ENCODE measurements around the gene ASXL1.

ASXL1 gene

DNA sequence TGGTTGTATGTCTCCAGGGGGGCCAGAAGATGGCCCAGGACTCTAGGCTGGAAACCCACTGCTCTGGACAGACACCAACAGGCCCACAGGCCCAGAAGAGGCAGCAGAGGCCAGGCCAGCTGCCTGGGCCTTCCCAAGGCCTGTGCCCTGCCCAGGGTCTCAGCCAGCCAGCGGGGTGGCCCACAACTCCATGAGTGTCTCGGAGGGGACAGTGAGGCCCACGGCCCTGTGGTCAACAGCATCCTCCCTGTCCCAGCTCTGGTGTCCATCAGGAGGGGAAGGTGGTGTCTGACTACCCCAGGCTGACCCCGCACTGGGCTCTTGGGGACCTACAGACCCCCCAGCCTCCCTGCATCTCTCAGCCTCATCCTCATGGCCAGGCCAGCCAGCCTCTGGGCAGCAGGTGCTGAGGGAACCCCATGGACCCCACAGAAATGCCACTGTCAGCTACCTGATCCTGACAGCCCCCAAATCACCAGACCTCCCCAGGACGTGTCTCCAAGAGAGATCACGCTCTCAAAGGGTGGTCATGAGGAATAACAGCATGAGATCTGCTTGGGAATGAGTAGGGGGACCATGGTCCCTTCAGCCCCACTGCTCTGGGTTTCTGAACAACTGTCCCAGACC, 114.6 kb downstream of the ASXL1 start:
- Histone ChIP-seq H3K36me3 (ENCODE audit: control insufficient read depth in 2 of 2, insufficient read depth in 2 of 2, low read length in 2 of 2) (peaks cover 11 to 18% of the 10 kb centered on the region in 2 donors), H3K9ac (ENCODE audit: low read depth in 1 of 2, low read length in 2 of 2) (peak overlapping the region; percentile 57 to 74), H3K9me3 (ENCODE audit: control insufficient read depth in 2 of 2, low read length in 2 of 2) (no peaks in the 10 kb centered on the region), H3K4me1 (ENCODE audit: control insufficient read depth in 2 of 2, insufficient read depth in 2 of 2, low read length in 2 of 2) (peaks cover 76 to 85% of the 10 kb centered on the region in 2 donors), H3K4me3 (ENCODE audit: low read length in 2 of 2) (peak overlapping the region; percentile 22 to 30), H3K27ac (ENCODE audit: low read depth in 2 of 2, low read length in 2 of 2) (peak overlapping the region; percentile 93 to 95), H3K27me3 (ENCODE audit: control insufficient read depth in 2 of 2, insufficient read depth in 2 of 2, low read length in 2 of 2) (no peaks in the 10 kb centered on the region)

DNA sequence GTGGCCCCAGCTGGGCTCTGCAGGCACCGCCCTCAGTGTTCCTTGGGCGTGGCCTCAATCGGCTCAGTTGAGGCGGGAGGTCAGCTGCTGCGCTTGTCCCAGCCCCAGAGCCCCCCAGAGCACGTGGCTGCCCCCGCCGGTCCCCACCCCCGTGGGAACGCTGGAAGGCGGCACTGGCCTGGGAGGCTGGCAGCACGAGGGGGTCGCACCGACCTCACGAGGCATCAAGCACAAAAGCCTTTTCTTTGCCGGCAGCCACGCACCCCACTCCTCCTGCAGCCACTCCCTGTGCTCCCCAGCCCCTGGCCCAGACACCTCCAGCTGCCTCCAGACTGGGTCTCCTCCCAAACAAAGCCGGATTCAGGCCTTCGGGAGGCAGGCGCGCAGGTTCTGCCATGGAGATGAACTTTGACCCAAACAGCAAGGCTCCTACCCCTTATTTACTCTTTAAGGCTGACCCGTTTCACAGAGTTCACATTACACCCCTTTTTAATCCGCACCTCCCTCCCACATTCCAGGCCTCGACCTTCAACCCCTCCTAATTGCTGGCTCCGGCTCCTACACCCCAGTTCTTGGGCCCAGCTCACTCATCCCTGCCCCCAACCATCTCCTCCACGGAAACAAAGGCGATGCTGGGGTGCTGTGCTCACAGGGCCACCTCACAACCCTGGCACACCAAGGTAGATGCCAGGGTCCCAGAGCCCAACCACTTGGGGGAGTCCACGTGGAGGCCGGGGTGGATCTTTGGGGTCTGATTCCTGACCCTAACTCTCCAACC, 115.3 kb downstream of the ASXL1 start:
- H3K9me3 ChIP-seq (ENCODE audit: control insufficient read depth in 2 of 2, low read length in 2 of 2), result no peaks in the 10 kb centered on the region
- H3K4me3 ChIP-seq (ENCODE audit: low read length in 2 of 2), result peak overlapping the region; percentile 54 to 71
- peaks cover 76 to 85% of the 10 kb centered on the region in 2 donors for H3K4me1 ChIP-seq (ENCODE audit: control insufficient read depth in 2 of 2, insufficient read depth in 2 of 2, low read length in 2 of 2)
- H3K27me3 ChIP-seq (ENCODE audit: control insufficient read depth in 2 of 2, insufficient read depth in 2 of 2, low read length in 2 of 2), result no peaks in the 10 kb centered on the region
- peak overlapping the region; percentile 57 to 74 for H3K9ac ChIP-seq (ENCODE audit: low read depth in 1 of 2, low read length in 2 of 2)
- H3K27ac ChIP-seq (ENCODE audit: low read depth in 2 of 2, low read length in 2 of 2), result peak overlapping the region; percentile 93 to 95
- H3K36me3 ChIP-seq (ENCODE audit: control insufficient read depth in 2 of 2, insufficient read depth in 2 of 2, low read length in 2 of 2), result peaks cover 11 to 18% of the 10 kb centered on the region in 2 donors

DNA sequence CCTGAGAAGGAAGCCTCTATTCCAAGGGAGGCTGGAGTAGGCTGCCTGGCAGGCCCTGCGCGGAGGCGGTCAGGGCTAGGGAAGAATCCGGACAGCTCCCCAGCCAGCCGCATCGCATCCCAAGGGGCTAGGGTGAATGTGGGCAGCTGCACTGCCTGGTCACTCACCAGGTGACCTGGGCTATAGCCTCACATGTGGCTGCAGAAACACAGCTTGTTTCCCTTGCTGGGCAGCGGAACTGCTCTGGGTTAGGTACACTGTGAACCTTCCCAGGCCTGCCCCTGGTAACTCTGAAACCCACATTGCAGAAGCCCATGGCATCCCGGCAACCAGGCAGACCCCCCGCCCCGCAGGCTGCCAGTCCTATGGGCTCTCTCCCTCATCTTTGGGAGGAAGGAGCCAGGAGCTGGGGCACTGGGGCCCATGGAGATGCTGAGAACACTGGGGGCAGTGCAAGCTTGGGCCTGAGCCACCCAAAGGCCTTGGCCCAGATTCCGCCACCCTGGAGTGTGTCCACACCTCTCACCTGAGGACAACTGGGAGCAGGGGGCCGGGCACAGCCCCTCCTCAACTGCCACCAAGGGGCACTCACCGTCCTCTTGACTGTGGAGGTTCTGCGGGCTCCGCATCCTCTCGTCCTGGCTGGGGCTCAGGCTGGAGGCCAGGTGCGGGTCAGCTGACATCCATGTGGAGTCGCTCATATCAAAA, 116.0 kb downstream of the ASXL1 start:
- Histone ChIP-seq H3K27ac (ENCODE audit: low read depth in 2 of 2, low read length in 2 of 2) (peak overlapping the region; percentile 93 to 95), H3K9ac (ENCODE audit: low read depth in 1 of 2, low read length in 2 of 2) (peak overlapping the region; percentile 57 to 74), H3K4me3 (ENCODE audit: low read length in 2 of 2) (peak overlapping the region; percentile 54 to 71), H3K36me3 (ENCODE audit: control insufficient read depth in 2 of 2, insufficient read depth in 2 of 2, low read length in 2 of 2) (peaks cover 11 to 18% of the 10 kb centered on the region in 2 donors), H3K4me1 (ENCODE audit: control insufficient read depth in 2 of 2, insufficient read depth in 2 of 2, low read length in 2 of 2) (peaks cover 83 to 88% of the 10 kb centered on the region in 2 donors), H3K27me3 (ENCODE audit: control insufficient read depth in 2 of 2, insufficient read depth in 2 of 2, low read length in 2 of 2) (no peaks in the 10 kb centered on the region), H3K9me3 (ENCODE audit: control insufficient read depth in 2 of 2, low read length in 2 of 2) (no peaks in the 10 kb centered on the region)

DNA sequence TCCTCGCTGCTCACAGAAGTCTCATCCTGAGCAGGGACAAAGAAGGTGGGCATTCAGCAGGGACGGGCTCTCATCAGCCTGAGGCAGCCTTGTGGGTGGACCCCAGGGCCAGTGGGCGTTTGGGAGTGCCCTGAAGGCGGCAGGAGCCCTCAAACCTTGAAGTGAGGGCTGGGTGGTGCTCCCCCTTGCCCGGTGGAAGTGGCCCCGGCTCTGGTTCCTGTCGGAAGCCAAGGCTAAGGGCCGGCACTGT, 116.5 kb downstream of the ASXL1 start:
- H3K9me3 ChIP-seq (ENCODE audit: control insufficient read depth in 2 of 2, low read length in 2 of 2), result no peaks in the 10 kb centered on the region
- peaks cover 87 to 93% of the 10 kb centered on the region in 2 donors for H3K4me1 ChIP-seq (ENCODE audit: control insufficient read depth in 2 of 2, insufficient read depth in 2 of 2, low read length in 2 of 2)
- peaks cover 11 to 17% of the 10 kb centered on the region in 2 donors for H3K36me3 ChIP-seq (ENCODE audit: control insufficient read depth in 2 of 2, insufficient read depth in 2 of 2, low read length in 2 of 2)
- peak overlapping the region; percentile 54 to 71 for H3K4me3 ChIP-seq (ENCODE audit: low read length in 2 of 2)
- peak overlapping the region; percentile 93 to 95 for H3K27ac ChIP-seq (ENCODE audit: low read depth in 2 of 2, low read length in 2 of 2)
- H3K27me3 ChIP-seq (ENCODE audit: control insufficient read depth in 2 of 2, insufficient read depth in 2 of 2, low read length in 2 of 2), result no peaks in the 10 kb centered on the region
- peak overlapping the region; percentile 57 to 74 for H3K9ac ChIP-seq (ENCODE audit: low read depth in 1 of 2, low read length in 2 of 2)

DNA sequence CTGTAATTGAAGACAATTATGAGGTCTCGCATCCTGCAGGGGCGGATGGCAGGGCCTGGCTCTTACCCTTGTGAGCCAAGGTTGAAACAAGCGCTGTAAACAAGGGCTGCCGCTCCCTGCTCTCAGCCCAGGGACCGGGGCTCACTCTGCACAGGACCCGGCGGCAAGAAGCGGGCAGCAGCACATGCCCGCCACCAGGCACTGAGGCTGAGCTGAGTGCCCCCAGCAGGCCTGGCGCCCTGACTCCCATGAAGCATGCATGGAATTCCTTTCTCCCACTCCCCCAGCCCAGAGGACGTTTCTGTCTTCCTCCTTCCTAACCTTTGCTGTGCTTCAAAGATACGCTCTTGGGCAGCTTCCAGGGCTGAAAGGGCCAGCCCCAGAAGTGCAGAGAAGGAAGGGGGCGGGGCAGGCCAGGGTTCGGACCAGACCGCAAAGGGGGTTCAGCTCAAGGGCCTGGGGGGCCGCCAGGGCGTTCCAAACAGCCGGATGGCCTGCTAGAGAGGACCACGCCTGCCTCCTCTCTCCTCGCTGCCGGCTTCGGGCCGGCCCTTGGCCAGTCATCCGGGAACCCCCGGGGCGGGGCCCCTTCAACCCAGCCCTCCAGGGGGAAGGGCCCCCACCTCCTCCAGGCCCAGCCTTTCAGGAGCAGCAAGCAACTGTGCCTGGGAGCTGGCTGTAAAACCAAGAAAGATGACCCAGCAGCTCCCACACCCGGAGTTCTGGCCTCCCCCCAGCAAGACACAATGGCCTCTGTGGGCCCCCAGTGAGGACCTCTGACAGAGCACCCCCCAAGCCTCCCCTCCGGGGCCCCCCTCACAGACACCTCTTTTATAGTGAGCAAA, 117.1 kb downstream of the ASXL1 start:
- Histone ChIP-seq H3K36me3 (ENCODE audit: control insufficient read depth in 2 of 2, insufficient read depth in 2 of 2, low read length in 2 of 2) (peaks cover 11 to 16% of the 10 kb centered on the region in 2 donors), H3K4me1 (ENCODE audit: control insufficient read depth in 2 of 2, insufficient read depth in 2 of 2, low read length in 2 of 2) (peaks cover 87 to 92% of the 10 kb centered on the region in 2 donors)

DNA sequence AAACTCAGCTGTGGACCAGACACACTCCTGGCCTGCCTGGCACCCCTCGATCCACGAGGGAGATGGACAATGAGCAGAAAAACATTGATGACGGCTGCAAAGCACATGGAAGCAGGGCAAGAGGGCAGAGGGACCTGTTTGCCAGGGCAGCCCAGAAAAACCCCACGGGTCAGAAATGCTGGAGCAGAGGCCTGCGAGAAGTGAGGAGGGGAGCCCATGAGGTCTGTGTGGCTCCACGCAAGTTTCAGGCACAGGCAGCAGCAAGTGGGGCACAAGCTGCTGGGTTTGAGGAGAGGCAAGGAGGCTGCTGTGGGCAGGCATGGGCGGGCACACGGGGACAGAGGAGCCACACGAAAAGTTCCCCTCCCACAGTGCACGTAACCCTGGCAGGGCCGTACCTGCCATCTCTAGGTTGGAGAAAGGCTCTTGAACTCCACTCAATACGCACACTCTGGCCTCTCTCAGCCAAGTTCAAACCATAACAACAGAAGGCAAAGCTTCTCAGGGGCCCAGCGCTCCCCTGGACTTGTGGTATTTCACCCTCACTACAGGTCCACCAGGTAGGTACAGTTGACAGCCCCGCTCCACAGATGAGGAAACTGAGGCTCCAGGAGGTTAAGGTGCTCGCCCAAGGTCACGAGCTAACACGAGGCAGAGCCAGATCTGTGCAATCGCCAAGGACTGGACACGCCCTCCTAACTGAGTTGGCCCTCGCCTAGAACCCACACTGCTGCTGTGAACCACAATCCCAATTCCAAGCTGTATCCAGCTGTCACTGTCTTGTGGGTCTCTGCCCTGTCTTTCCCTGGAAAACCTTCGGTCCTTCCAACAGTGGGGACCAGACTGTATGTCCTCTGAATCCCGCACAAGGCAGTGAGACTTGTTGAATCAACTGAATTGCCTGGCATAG, 118.8 kb downstream of the ASXL1 start:
- no peaks in the 10 kb centered on the region for H3K27me3 ChIP-seq (ENCODE audit: control insufficient read depth in 2 of 2, insufficient read depth in 2 of 2, low read length in 2 of 2)
- peak overlapping the region; percentile 93 to 95 for H3K27ac ChIP-seq (ENCODE audit: low read depth in 2 of 2, low read length in 2 of 2)
- H3K36me3 ChIP-seq (ENCODE audit: control insufficient read depth in 2 of 2, insufficient read depth in 2 of 2, low read length in 2 of 2), result peaks cover 4 to 7% of the 10 kb centered on the region in 2 donors
- H3K4me1 ChIP-seq (ENCODE audit: control insufficient read depth in 2 of 2, insufficient read depth in 2 of 2, low read length in 2 of 2), result peaks cover 91 to 97% of the 10 kb centered on the region in 2 donors
- peak overlapping the region; percentile 54 to 57 for H3K9ac ChIP-seq (ENCODE audit: low read depth in 1 of 2, low read length in 2 of 2)
- no peaks in the 10 kb centered on the region for H3K9me3 ChIP-seq (ENCODE audit: control insufficient read depth in 2 of 2, low read length in 2 of 2)
- H3K4me3 ChIP-seq (ENCODE audit: low read length in 2 of 2), result peak overlapping the region in 1 of 2 donors; percentile 64

More for the DNA sequence above, 117.1 kb downstream of the ASXL1 start:
- peak overlapping the region; percentile 93 to 95 for H3K27ac ChIP-seq (ENCODE audit: low read depth in 2 of 2, low read length in 2 of 2)
- H3K9me3 ChIP-seq (ENCODE audit: control insufficient read depth in 2 of 2, low read length in 2 of 2), result no peaks in the 10 kb centered on the region
- peak overlapping the region; percentile 54 to 71 for H3K4me3 ChIP-seq (ENCODE audit: low read length in 2 of 2)
- H3K27me3 ChIP-seq (ENCODE audit: control insufficient read depth in 2 of 2, insufficient read depth in 2 of 2, low read length in 2 of 2), result no peaks in the 10 kb centered on the region
- peak overlapping the region; percentile 57 to 74 for H3K9ac ChIP-seq (ENCODE audit: low read depth in 1 of 2, low read length in 2 of 2)

DNA sequence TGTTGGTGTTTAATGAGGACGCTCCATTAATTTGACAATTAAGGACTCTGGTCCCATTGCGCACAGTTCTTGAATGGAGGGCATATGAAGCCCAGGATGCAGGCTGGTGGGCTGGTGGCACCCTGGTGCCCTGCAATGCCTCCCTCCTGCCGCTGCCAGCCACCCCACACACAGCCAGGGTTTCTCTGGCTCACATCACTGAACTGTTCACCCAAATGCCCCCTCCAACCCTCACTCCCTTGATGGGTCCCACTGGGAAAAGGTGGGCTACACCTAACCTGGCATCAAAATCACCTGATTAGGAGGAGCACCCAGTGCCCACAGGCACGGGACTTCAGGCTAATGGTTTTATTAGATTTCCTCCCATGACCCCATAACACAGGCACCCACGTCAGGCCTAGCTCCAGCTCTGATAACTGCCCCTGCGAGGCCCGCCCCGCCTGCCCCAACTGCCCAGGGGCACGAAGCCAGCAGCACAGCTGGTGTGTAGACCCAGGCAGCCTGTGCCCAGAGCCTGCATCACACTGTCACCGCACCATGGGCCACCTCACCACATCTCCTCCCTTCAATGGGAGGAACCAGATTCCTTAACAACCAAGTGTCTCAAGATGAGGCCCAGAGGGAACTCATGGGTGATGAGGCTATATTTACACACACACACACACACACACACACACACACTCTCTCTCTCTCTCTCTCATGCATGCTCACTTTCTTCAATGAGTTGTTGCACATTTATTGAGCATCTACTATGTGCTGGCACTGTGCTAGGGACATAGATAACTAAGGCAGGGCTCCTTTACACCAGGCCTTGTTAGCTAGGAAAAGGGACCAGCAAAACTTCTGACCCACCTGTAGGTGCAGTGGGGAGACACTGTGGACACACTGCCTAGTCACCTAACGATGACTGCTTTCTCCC, 119.7 kb downstream of the ASXL1 start:
- H3K36me3 ChIP-seq (ENCODE audit: control insufficient read depth in 2 of 2, insufficient read depth in 2 of 2, low read length in 2 of 2), result no peaks in the 10 kb centered on the region
- H3K27ac ChIP-seq (ENCODE audit: low read depth in 2 of 2, low read length in 2 of 2), result peak overlapping the region; percentile 93 to 95
- H3K27me3 ChIP-seq (ENCODE audit: control insufficient read depth in 2 of 2, insufficient read depth in 2 of 2, low read length in 2 of 2), result no peaks in the 10 kb centered on the region
- peaks cover 84 to 92% of the 10 kb centered on the region in 2 donors for H3K4me1 ChIP-seq (ENCODE audit: control insufficient read depth in 2 of 2, insufficient read depth in 2 of 2, low read length in 2 of 2)
- peak overlapping the region in 1 of 2 donors; percentile 6 for H3K4me3 ChIP-seq (ENCODE audit: low read length in 2 of 2)
- H3K9ac ChIP-seq (ENCODE audit: low read depth in 1 of 2, low read length in 2 of 2), result peak overlapping the region; percentile 54 to 57
- H3K9me3 ChIP-seq (ENCODE audit: control insufficient read depth in 2 of 2, low read length in 2 of 2), result no peaks in the 10 kb centered on the region

DNA sequence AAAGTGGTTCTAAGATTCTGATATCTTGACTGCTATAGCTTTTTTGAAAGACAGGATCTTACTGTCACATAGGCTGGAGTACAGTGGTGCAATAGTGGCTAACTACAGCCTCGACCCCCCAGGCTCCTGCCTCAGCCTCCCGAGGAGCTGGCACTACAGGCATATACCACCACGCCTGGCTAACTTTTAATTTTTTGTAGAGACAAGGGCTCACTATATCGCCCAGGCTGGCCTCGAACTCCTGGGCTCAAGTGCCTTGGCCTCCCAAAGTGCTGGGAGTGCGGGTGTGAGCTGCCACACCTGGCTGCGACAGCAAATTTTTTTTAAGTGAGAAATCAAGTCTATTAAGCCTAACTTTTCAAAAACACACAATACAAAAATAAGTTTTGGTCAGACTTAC, 120.4 kb downstream of the ASXL1 start:
- H3K9me3 ChIP-seq (ENCODE audit: control insufficient read depth in 2 of 2, low read length in 2 of 2), result no peaks in the 10 kb centered on the region
- H3K4me1 ChIP-seq (ENCODE audit: control insufficient read depth in 2 of 2, insufficient read depth in 2 of 2, low read length in 2 of 2), result peaks cover 82 to 85% of the 10 kb centered on the region in 2 donors
- no peaks in the 10 kb centered on the region for H3K36me3 ChIP-seq (ENCODE audit: control insufficient read depth in 2 of 2, insufficient read depth in 2 of 2, low read length in 2 of 2)
- H3K4me3 ChIP-seq (ENCODE audit: low read length in 2 of 2), result no peak overlapping the region
- no peaks in the 10 kb centered on the region for H3K27me3 ChIP-seq (ENCODE audit: control insufficient read depth in 2 of 2, insufficient read depth in 2 of 2, low read length in 2 of 2)
- H3K27ac ChIP-seq (ENCODE audit: low read depth in 2 of 2, low read length in 2 of 2), result peak overlapping the region; percentile 93 to 95
- no peak overlapping the region for H3K9ac ChIP-seq (ENCODE audit: low read depth in 1 of 2, low read length in 2 of 2)
